Measurements from ENCODE around the gene STARD7. TPM values are rescaled to one million over a fixed set of nuclear protein-coding genes. Genes with fewer than 3 reads are reported as not detected.
"Not testable (repeated sequence)": the region's sequence is repeated elsewhere in the genome, so short reads cannot be mapped to it uniquely, and the experiment has no call there.

Gene STARD7, protein sequence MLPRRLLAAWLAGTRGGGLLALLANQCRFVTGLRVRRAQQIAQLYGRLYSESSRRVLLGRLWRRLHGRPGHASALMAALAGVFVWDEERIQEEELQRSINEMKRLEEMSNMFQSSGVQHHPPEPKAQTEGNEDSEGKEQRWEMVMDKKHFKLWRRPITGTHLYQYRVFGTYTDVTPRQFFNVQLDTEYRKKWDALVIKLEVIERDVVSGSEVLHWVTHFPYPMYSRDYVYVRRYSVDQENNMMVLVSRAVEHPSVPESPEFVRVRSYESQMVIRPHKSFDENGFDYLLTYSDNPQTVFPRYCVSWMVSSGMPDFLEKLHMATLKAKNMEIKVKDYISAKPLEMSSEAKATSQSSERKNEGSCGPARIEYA
- total RNA-seq = 238 and 252 TPM in 2 replicates

- DNase-seq (ENCODE audit: low read depth in 2 of 2) = peak; percentile 94 to 98
Measured at GRCh38 chr2:96208143-96209010, at the start of gene STARD7. TSS of gene STARD7 (minus strand) at chr2:96208827. CDS start at chr2:96208434, 393 bp downstream.

GRCh38 chr2:96257744-96258143 lies 49.1 kb upstream of the STARD7 start:
- not testable (repeated sequence) for DNase-seq (ENCODE audit: low read depth in 2 of 2)

DNA sequence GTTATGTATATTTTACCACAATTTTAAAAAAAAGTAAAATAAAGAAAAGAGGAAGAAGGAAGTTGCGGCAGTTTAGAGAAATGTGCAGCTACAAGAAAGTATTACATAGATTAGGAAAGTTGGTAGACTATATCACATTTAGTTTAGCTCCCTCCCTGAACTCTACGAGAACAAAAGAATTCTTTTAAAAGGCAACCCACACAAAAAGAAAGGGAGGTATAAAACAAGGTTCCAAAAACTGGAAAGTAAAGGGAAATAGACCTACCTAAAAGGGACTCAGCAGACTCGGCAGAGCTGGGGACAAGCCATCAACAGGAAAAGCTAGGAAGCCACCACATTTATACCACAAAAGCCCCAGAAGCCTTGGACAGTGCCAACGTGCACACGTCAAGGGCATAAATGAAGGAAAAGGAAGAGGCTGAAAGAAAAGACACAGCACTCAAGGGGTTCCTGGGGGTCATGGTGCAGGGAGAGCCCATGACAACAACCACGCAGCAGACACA lies 48.0 kb upstream of the STARD7 start:
- no peak for DNase-seq (ENCODE audit: low read depth in 2 of 2)

DNA sequence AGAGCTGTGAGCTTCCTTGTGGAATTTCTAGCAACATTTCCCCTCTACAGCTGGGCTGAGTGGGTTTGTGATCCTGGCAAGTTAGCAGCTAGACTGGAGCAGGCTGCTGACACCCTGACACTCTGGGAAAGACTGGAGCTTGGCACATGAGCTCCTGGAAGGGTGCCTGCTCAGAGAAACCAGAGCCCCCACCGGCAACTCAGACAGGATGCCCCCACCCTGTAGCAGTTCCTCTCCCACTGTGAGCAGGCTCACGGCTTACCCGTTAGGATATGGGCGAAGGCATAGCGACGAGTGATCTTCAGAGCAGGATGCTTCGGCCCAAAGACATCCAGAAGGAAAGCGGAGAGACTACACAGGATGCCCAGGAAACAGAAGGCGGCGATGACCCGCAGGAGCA lies 45.9 kb upstream of the STARD7 start:
- peak in 1 of 2 donors; percentile 87 for DNase-seq (ENCODE audit: low read depth in 2 of 2)

DNA sequence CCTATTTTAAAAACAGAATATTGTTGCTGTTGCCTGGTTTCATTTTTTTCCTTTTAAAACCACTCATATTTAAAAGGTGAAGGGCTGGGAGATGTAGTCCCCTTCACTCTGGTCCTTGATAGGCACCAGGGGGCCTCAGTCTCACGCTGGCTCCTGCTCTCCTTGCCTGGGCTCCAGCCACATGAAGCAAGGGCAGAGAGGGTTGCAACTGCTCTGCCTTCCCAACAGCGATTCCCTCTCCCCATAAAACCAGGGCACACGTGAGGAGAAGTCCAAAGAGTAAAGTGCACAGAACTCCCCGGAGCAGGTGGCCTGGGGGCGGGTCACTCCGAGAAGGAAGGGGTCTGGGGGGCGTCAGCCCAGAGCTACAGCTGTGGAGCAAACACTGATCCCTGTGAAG lies 44.4 kb upstream of the STARD7 start:
- no peak for DNase-seq (ENCODE audit: low read depth in 2 of 2)

DNA sequence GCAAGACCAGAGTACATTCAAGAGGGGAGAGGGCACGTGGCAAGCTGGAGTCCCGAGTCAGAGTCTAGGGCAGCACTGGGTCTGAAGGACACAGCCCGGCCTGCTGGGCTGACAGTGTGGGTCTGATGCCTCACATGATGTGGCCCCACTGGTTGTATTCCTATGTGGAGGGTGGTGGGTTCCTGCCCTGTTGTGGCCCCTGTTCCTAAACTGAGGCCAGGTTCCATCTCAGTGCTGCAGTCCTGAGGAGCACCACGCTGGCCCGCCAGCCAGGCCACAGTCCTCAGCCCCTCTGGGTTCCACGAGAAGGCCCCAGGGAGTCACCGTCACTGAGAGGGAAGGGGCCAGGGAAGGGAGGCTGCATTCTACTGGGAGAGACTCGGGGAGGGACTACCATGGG lies 43.9 kb upstream of the STARD7 start:
- no peak for DNase-seq (ENCODE audit: low read depth in 2 of 2)

DNA sequence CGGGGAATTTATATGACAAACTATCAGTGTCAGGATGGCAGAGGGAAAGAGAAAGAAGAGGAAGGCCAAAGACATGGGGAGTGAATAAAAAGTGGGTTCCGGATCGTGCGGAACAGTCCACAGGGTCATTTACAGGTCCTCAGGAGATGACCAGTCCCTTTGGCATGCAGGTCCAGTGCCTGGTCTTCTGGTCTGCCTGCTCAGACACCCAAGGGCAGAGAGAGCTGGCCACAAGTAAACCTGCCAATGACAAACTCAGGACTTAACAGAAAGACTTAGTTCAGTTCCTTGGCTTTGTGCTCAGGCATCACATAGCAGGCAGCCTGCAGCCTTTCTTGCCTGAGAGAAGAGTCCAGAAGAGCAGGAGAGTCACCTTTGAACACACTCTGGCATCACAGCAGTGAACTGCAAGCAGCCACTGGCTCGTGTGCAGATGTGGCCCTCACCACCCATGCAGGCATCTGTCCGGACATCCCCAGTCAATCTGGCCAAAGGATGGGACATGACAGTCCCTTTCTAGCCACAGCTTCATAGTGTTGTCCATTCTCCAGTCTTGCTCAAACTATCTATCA lies 43.2 kb upstream of the STARD7 start:
- peak; percentile 93 to 95 for DNase-seq (ENCODE audit: low read depth in 2 of 2)

- DNase-seq (ENCODE audit: low read depth in 2 of 2) = no peak
Measured at GRCh38 chr2:96250188-96250587, 41.6 kb upstream of the STARD7 start.

GRCh38 chr2:96249654-96250053 lies 41.0 kb upstream of the STARD7 start:
- no peak for DNase-seq (ENCODE audit: low read depth in 2 of 2)

GRCh38 chr2:96248624-96249023 lies 40.0 kb upstream of the STARD7 start:
- no peak for DNase-seq (ENCODE audit: low read depth in 2 of 2)

- no peak for DNase-seq (ENCODE audit: low read depth in 2 of 2)
Measured at GRCh38 chr2:96247896-96248295, 39.3 kb upstream of the STARD7 start.

- DNase-seq (ENCODE audit: low read depth in 2 of 2) = no peak
Measured at GRCh38 chr2:96247009-96247408, 38.4 kb upstream of the STARD7 start.

DNA sequence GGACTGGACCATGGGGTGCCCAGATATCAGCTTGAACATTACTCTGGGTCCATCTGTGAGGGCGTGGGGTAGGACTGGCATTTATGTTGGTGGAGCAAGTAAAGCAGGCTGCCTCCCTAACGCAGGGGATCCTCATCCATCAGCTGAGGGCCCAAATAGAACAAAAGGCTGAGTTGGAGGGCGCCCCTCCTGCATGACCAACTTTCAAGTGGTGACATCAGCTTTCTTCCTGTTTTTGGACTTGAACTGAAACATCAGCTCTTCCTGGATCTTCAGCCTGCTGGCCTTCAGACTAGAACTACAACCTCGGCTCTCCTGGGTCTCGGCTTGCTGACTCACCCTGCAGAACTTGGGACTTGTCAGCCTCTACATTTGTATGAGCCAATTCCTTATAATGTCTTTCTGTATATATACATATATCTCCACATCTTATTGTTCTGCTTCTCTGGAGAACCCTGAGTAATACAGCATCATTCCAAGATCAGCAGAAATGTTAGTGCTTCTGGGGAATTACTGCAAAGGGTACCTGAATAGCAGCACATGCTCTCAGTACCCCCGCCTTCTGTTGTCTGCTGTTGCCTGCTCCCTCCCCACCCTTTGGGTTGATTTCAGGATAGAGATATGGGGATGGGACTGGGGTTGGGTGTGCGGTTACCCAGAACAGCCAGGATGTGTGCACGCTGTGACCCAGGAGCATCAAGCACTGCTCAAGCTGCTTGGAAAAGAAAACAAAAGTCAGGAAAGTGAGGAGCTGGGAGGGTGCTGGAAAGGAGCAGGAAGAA lies 37.2 kb upstream of the STARD7 start:
- peak in 1 of 2 donors; percentile 87 for DNase-seq (ENCODE audit: low read depth in 2 of 2)

GRCh38 chr2:96243843-96244242 lies 35.2 kb upstream of the STARD7 start:
- DNase-seq (ENCODE audit: low read depth in 2 of 2) = no peak

DNA sequence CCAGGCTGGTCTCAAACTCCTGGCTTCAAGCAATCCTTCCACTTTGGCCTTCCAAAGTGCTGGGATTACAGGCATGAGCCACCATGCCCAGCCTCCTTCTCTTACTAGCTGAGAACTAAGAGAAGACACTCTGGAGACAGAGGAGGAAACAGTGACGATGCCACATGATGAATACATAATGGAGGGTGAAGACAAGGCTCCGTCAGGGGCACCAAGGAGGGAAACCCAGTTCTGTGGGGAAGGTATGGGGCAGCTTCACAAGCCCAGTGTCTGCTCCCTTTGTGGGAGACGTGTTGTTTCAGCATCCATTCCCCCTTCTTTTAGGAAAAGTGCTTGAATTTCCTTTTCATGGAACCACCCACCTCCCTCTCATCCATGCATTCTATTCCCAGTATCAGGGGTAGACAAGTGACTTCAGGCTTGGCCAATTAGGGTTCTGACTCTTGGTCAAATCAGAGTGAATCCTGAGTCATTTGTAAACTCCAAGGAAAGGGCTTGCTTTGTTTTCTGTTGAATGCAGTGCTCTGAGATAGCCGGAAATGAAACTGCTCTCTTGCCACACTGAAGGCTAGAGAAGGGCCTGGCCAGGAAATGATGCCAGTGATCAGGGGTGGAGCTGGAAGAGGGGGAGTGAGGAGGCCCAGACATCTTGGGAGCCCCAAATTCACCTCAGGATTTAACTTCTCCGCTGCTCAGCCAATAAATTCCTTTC lies 33.4 kb upstream of the STARD7 start:
- peak; percentile 36 to 84 for DNase-seq (ENCODE audit: low read depth in 2 of 2)

GRCh38 chr2:96241227-96241626 lies 32.6 kb upstream of the STARD7 start:
- no peak for DNase-seq (ENCODE audit: low read depth in 2 of 2)

GRCh38 chr2:96240341-96241038 lies 31.9 kb upstream of the STARD7 start:
- no peak for DNase-seq (ENCODE audit: low read depth in 2 of 2)

- no peak for DNase-seq (ENCODE audit: low read depth in 2 of 2)
Measured at GRCh38 chr2:96239745-96240264, 31.2 kb upstream of the STARD7 start.

GRCh38 chr2:96239091-96239490 lies 30.5 kb upstream of the STARD7 start:
- DNase-seq (ENCODE audit: low read depth in 2 of 2) = no peak

DNA sequence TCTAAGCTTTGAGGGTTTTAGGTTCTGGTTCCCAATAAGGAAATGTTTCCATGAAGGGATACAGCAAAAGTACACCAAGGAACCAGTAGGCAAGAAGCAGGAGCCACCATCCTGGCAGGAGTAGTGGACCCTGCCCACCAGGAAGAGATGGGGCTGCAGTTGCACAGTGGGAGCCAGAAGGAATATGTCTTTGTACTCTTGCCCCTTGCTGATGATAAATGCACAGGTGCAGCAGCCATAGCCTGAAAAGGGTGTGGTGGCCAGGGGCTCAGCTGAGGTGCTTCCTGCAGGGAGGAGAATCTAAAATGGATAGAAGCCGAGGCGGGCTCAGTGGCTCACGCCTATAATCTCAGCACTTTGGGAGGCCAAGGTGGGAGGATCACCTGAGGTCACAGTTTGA lies 29.6 kb upstream of the STARD7 start:
- no peak for DNase-seq (ENCODE audit: low read depth in 2 of 2)
